ENCODE results near the gene VGLL4.

VGLL4 gene

GRCh38 chr3:11661827-11662226 is 18.1 kb upstream of the VGLL4 start:
- TF ChIP-seq TSHZ2 (CRISPR knock-in tag; IDR thresholded peaks at IDR 0.05) (no peak), ARNTL (CRISPR knock-in tag; IDR thresholded peaks at IDR 0.05; ENCODE audit: borderline replicate concordance, low read depth) (no peak), PATZ1 (CRISPR knock-in tag; IDR thresholded peaks at IDR 0.05; ENCODE audit: borderline replicate concordance) (no peak), CSRNP3 (CRISPR knock-in tag; IDR thresholded peaks at IDR 0.05) (no peak), ZNF565 (CRISPR knock-in tag; conservative IDR thresholded peaks at IDR 0.05; ENCODE audit: low read depth) (no peak), ZC3H10 (CRISPR knock-in tag; IDR thresholded peaks at IDR 0.05) (no peak), CSDC2 (CRISPR knock-in tag; IDR thresholded peaks at IDR 0.05) (no peak), ZFP30 (CRISPR knock-in tag; IDR thresholded peaks at IDR 0.05) (no peak), CREB5 (CRISPR knock-in tag; IDR thresholded peaks at IDR 0.05; ENCODE audit: low read depth) (no peak), ZNF8 (CRISPR knock-in tag; IDR thresholded peaks at IDR 0.05) (no peak), ESRRG (CRISPR knock-in tag; IDR thresholded peaks at IDR 0.05) (no peak), ZNF70 (CRISPR knock-in tag; IDR thresholded peaks at IDR 0.05) (no peak), RARB (CRISPR knock-in tag; IDR thresholded peaks at IDR 0.05) (no peak), TOX (CRISPR knock-in tag; IDR thresholded peaks at IDR 0.05; ENCODE audit: borderline replicate concordance) (no peak), TCF4 (CRISPR knock-in tag; IDR thresholded peaks at IDR 0.05; ENCODE audit: borderline replicate concordance) (no peak), BACH2 (CRISPR knock-in tag; IDR thresholded peaks at IDR 0.05; ENCODE audit: borderline replicate concordance) (no peak), SNAI2 (CRISPR knock-in tag; IDR thresholded peaks at IDR 0.05) (no peak), GLIS3 (CRISPR knock-in tag; IDR thresholded peaks at IDR 0.05) (no peak)
- peak; percentile 38; the same call in 2 of the 3 replicates for ATAC-seq

GRCh38 chr3:11661052-11661656 is 17.4 kb upstream of the VGLL4 start:
- no peak for TF ChIP-seq TSHZ2 (CRISPR knock-in tag; IDR thresholded peaks at IDR 0.05)
- TF ChIP-seq ISL1 (CRISPR knock-in tag; IDR thresholded peaks at IDR 0.05), result no peak
- TF ChIP-seq PATZ1 (CRISPR knock-in tag; IDR thresholded peaks at IDR 0.05; ENCODE audit: borderline replicate concordance), result no peak
- no peak for TF ChIP-seq POU6F1 (CRISPR knock-in tag; IDR thresholded peaks at IDR 0.05; ENCODE audit: borderline replicate concordance, low read depth)
- TF ChIP-seq ZC3H10 (CRISPR knock-in tag; IDR thresholded peaks at IDR 0.05), result no peak
- TF ChIP-seq CSRNP3 (CRISPR knock-in tag; IDR thresholded peaks at IDR 0.05), result no peak
- TF ChIP-seq TOX (CRISPR knock-in tag; IDR thresholded peaks at IDR 0.05; ENCODE audit: borderline replicate concordance), result no peak
- no peak for TF ChIP-seq ZFP3 (CRISPR knock-in tag; IDR thresholded peaks at IDR 0.05)
- TF ChIP-seq SNAI2 (CRISPR knock-in tag; IDR thresholded peaks at IDR 0.05), result no peak
- no peak for TF ChIP-seq ESRRG (CRISPR knock-in tag; IDR thresholded peaks at IDR 0.05)
- ATAC-seq, result no peak

Measured in SK-N-SH treated with all-trans-retinoic acid at 6 μM for 48 hours (cell line).